WTC11 (cell line): ENCODE measurements around the gene CRYGN. TPM values are rescaled to one million over a fixed set of nuclear protein-coding genes. Genes with fewer than 3 reads are reported as not detected.

Source experiments
- ATAC-seq: fragments of 200-7000 bp; cut with Tn5 transposase; 2 replicates; pipeline ENCODE4 v1.10.0; 2021; ENCODE audit warnings: mild to moderate bottlenecking, moderate library complexity
- CTCF ChIA-PET: fragments of 300-600 bp; sonication (Branson Sonifier 250); formaldehyde crosslinking; loops from one replicate; lab custom pipeline; 2021; ENCODE audit warnings: antibody characterized with exemption; lab: Charles Lee
- POLR2A ChIA-PET: fragments of 350-600 bp; sonication (Branson Sonifier 250); formaldehyde crosslinking; loops from one replicate; lab custom pipeline; 2021; ENCODE audit warnings: antibody characterized with exemption; lab: Charles Lee
- DNase-seq: peaks from one replicate; pipeline ENCODE4 v3.0.0; 2021; ENCODE audit warnings: low spot score
- H3K27ac Mint-ChIP-seq: 2 replicates; pipeline ENCODE4 v1.8.0; 2021; ENCODE audit warnings: mixed read lengths
- H3K27me3 Mint-ChIP-seq: 2 replicates; pipeline ENCODE4 v1.8.0; 2021; ENCODE audit warnings: low read depth, mild to moderate bottlenecking, moderate library complexity, mixed read lengths
- H3K36me3 Mint-ChIP-seq: 2 replicates; pipeline ENCODE4 v1.8.0; 2021; ENCODE audit warnings: mixed read lengths
- H3K4me1 Mint-ChIP-seq: 2 replicates; pipeline ENCODE4 v1.8.0; 2022; ENCODE audit warnings: mixed read lengths
- H3K4me3 Mint-ChIP-seq: 2 replicates; pipeline ENCODE4 v1.8.0; 2021; ENCODE audit warnings: mild to moderate bottlenecking, moderate library complexity, mixed read lengths
- H3K9me3 Mint-ChIP-seq: 2 replicates; pipeline ENCODE4 v1.8.0; 2021; ENCODE audit warnings: mixed read lengths
- AR ChIP-seq: fragments of 250-450 bp; sonication (Bioruptor Pico); IDR thresholded peaks from 2 replicates; pipeline ENCODE4 v1.9.0; 2021; ENCODE audit warnings: mild to moderate bottlenecking
- GABPB1 ChIP-seq: sonication (generic); formaldehyde crosslinking; IDR thresholded peaks from 2 replicates; pipeline ENCODE4 v1.8.1; 2023; ENCODE audit warnings: mild to moderate bottlenecking, missing genetic modification reagents
- GRHL2 ChIP-seq: fragments of 250-450 bp; sonication (Bioruptor Pico); IDR thresholded peaks from 2 replicates; pipeline ENCODE4 v1.8.0; 2022; ENCODE audit warnings: mild to moderate bottlenecking, moderate library complexity; ENCODE audit not compliant: insufficient replicate concordance, severe bottlenecking
- NR3C1 ChIP-seq: sonication (generic); formaldehyde crosslinking; conservative IDR thresholded peaks from 2 replicates; pipeline ENCODE4 v1.8.1; 2023; ENCODE audit warnings: low read depth, mild to moderate bottlenecking, missing genetic modification reagents
- RORB ChIP-seq: fragments of 250-450 bp; sonication (Bioruptor Pico); IDR thresholded peaks from 2 replicates; pipeline ENCODE4 v1.9.0; 2021; ENCODE audit warnings: mild to moderate bottlenecking
- SMAD3 ChIP-seq: sonication (generic); formaldehyde crosslinking; IDR thresholded peaks from 2 replicates; pipeline ENCODE4 v1.8.0; 2022; ENCODE audit warnings: missing genetic modification reagents, mild to moderate bottlenecking, borderline replicate concordance
- SOX15 ChIP-seq: fragments of 250-450 bp; sonication (Bioruptor Pico); IDR thresholded peaks from 2 replicates; pipeline ENCODE4 v1.9.0; 2021; ENCODE audit warnings: mild to moderate bottlenecking
- STAT6 ChIP-seq: sonication (generic); formaldehyde crosslinking; conservative IDR thresholded peaks from 2 replicates; pipeline ENCODE4 v1.8.1; 2023; ENCODE audit warnings: mild to moderate bottlenecking, low read depth, missing genetic modification reagents, moderate library complexity
- USF1 ChIP-seq: sonication (generic); formaldehyde crosslinking; IDR thresholded peaks from 2 replicates; pipeline ENCODE4 v1.8.0; 2022; ENCODE audit warnings: mild to moderate bottlenecking, missing genetic modification reagents
- ZBTB21 ChIP-seq: sonication (generic); formaldehyde crosslinking; IDR thresholded peaks from 2 replicates; pipeline ENCODE4 v1.8.1; 2023; ENCODE audit warnings: mild to moderate bottlenecking, missing genetic modification reagents, borderline replicate concordance
- ZMAT4 ChIP-seq: fragments of 250-450 bp; sonication (Bioruptor Pico); IDR thresholded peaks from 2 replicates; pipeline ENCODE4 v1.9.0; 2021; ENCODE audit warnings: mild to moderate bottlenecking
- ZNF512 ChIP-seq: sonication (generic); formaldehyde crosslinking; IDR thresholded peaks from 2 replicates; pipeline ENCODE4 v1.8.1; 2022; ENCODE audit warnings: missing genetic modification reagents, borderline replicate concordance
- ZNF671 ChIP-seq: fragments of 250-450 bp; sonication (Bioruptor Pico); IDR thresholded peaks from 2 replicates; pipeline ENCODE4 v1.8.0; 2021; ENCODE audit warnings: mild to moderate bottlenecking
- total RNA-seq: library from RNA; stranded (reverse); gene quantifications from 3 replicates; pipeline ENCODE4 v1.2.3, GENCODE V29; 2021
- TF ChIP-seq, protein P1 (sequence below): sonication (generic); formaldehyde crosslinking; IDR thresholded peaks from 2 replicates; pipeline ENCODE4 v1.8.1; 2023; ENCODE audit warnings: mild to moderate bottlenecking, moderate library complexity, missing genetic modification reagents
- TF ChIP-seq, protein P2 (sequence below): sonication (generic); formaldehyde crosslinking; IDR thresholded peaks from 2 replicates; pipeline ENCODE4 v1.8.0; 2022; ENCODE audit warnings: mild to moderate bottlenecking, missing genetic modification reagents
- TF ChIP-seq, protein P3 (sequence below): sonication (generic); formaldehyde crosslinking; IDR thresholded peaks from 2 replicates; pipeline ENCODE4 v1.8.0; 2022; ENCODE audit warnings: missing genetic modification reagents

The CRYGN gene
- total RNA-seq, 1 experiment from 2014 or later, result 1.5 TPM

DNA sequence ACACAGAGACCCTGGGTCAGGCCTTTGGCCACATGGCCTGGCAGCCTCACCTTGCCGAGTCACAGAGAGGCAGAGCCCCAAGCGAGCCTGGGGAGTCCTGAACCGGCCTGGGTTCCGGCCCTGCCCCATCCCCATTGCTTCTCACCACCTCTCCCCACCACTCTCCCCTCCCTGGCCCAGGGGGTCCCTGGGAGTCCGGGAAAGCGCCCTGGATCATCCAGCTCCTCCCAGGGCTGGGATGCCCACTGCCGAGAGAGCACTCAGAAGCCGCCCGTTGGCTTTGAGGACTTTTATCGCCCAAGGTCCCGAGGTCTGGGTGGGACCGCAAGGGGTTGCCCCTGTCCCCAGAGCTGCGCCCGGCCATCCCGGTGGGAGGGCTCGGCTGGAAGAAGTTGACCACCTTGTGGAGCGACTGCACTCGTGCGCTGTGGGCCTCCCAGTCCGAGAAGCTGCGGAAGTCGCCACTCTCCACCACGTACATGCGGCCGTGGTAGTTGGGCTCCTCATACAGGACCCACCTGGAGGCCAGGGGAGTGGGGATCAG is 8.1 kb downstream of the CRYGN start:
- H3K27ac Mint-ChIP-seq, result no peak overlapping the region
- ChIA-PET POLR2A (no interaction called here), CTCF (interaction anchor here (1.5 kb wide), 1 partner anchor 17 kb away, joined by 3 read pairs; no protein-coding TSS in a partner anchor)

DNA sequence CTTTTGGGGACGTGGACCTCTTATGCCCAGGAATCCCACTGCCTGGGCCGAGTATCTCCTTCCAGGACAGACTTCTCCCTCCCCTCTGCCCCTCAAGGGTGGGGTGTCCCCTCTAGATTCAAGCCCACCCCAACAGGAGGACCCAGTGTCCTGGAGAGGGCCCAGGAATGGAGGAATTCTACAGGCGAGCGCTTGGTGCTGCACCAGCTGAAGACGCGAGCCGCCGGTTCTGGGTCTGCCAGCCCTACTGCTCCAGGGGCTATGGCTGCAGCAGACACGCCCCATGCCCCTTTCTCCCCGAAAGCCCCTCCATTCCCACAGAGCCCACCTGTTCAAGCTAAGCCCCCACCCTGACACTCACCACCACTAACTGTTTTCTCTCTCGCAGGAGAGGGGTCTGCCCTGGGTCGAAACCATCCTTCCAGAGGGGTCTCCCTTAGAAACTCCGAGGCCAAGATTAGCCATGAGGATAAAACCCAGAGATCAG is 8.6 kb downstream of the CRYGN start:
- no peak overlapping the region for H3K4me3 Mint-ChIP-seq
- no peak overlapping the region for H3K27ac Mint-ChIP-seq
- DNase-seq, result no peak
- CTCF ChIA-PET, result no interaction called here
- no peaks in the 10 kb centered on the region for H3K36me3 Mint-ChIP-seq
- peaks cover 32% of the 10 kb centered on the region for H3K4me1 Mint-ChIP-seq
- no peaks in the 10 kb centered on the region for H3K9me3 Mint-ChIP-seq
- H3K27me3 Mint-ChIP-seq, result no peaks in the 10 kb centered on the region
- POLR2A ChIA-PET, result no interaction called here
- ATAC-seq, result no peak
- TF ChIP-seq ZNF512 (CRISPR knock-in tag), result no peak
- no peak for TF ChIP-seq NR3C1 (CRISPR knock-in tag)
- no peak for TF ChIP-seq GABPB1
- no peak for TF ChIP-seq AR (CRISPR knock-in tag)
- no peak for TF ChIP-seq STAT6
- TF ChIP-seq, protein P1, sequence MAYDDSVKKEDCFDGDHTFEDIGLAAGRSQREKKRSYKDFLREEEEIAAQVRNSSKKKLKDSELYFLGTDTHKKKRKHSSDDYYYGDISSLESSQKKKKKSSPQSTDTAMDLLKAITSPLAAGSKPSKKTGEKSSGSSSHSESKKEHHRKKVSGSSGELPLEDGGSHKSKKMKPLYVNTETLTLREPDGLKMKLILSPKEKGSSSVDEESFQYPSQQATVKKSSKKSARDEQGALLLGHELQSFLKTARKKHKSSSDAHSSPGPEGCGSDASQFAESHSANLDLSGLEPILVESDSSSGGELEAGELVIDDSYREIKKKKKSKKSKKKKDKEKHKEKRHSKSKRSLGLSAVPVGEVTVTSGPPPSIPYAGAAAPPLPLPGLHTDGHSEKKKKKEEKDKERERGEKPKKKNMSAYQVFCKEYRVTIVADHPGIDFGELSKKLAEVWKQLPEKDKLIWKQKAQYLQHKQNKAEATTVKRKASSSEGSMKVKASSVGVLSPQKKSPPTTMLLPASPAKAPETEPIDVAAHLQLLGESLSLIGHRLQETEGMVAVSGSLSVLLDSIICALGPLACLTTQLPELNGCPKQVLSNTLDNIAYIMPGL (CRISPR knock-in tag), result no peak
- TF ChIP-seq RORB, result no peak
- no peak for TF ChIP-seq ZNF671 (CRISPR knock-in tag)

More for the DNA sequence above, 8.1 kb downstream of the CRYGN start:
- peaks cover 33% of the 10 kb centered on the region for H3K4me1 Mint-ChIP-seq
- H3K27me3 Mint-ChIP-seq, result no peaks in the 10 kb centered on the region
- H3K36me3 Mint-ChIP-seq, result no peaks in the 10 kb centered on the region
- ATAC-seq, result no peak
- H3K4me3 Mint-ChIP-seq, result no peak overlapping the region
- TF ChIP-seq SMAD3 (CRISPR knock-in tag), result no peak
- TF ChIP-seq ZMAT4 (CRISPR knock-in tag), result no peak
- no peak for TF ChIP-seq ZBTB21 (CRISPR knock-in tag)
- TF ChIP-seq, protein P2, sequence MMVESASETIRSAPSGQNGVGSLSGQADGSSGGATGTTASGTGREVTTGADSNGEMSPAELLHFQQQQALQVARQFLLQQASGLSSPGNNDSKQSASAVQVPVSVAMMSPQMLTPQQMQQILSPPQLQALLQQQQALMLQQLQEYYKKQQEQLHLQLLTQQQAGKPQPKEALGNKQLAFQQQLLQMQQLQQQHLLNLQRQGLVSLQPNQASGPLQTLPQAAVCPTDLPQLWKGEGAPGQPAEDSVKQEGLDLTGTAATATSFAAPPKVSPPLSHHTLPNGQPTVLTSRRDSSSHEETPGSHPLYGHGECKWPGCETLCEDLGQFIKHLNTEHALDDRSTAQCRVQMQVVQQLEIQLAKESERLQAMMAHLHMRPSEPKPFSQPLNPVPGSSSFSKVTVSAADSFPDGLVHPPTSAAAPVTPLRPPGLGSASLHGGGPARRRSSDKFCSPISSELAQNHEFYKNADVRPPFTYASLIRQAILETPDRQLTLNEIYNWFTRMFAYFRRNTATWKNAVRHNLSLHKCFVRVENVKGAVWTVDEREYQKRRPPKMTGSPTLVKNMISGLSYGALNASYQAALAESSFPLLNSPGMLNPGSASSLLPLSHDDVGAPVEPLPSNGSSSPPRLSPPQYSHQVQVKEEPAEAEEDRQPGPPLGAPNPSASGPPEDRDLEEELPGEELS (CRISPR knock-in tag), result no peak
- TF ChIP-seq, protein P3, sequence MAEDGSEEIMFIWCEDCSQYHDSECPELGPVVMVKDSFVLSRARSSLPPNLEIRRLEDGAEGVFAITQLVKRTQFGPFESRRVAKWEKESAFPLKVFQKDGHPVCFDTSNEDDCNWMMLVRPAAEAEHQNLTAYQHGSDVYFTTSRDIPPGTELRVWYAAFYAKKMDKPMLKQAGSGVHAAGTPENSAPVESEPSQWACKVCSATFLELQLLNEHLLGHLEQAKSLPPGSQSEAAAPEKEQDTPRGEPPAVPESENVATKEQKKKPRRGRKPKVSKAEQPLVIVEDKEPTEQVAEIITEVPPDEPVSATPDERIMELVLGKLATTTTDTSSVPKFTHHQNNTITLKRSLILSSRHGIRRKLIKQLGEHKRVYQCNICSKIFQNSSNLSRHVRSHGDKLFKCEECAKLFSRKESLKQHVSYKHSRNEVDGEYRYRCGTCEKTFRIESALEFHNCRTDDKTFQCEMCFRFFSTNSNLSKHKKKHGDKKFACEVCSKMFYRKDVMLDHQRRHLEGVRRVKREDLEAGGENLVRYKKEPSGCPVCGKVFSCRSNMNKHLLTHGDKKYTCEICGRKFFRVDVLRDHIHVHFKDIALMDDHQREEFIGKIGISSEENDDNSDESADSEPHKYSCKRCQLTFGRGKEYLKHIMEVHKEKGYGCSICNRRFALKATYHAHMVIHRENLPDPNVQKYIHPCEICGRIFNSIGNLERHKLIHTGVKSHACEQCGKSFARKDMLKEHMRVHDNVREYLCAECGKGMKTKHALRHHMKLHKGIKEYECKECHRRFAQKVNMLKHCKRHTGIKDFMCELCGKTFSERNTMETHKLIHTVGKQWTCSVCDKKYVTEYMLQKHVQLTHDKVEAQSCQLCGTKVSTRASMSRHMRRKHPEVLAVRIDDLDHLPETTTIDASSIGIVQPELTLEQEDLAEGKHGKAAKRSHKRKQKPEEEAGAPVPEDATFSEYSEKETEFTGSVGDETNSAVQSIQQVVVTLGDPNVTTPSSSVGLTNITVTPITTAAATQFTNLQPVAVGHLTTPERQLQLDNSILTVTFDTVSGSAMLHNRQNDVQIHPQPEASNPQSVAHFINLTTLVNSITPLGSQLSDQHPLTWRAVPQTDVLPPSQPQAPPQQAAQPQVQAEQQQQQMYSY (CRISPR knock-in tag), result no peak
- TF ChIP-seq GRHL2 (CRISPR knock-in tag), result no peak
- TF ChIP-seq SOX15 (CRISPR knock-in tag), result no peak
- no peak for TF ChIP-seq USF1 (CRISPR knock-in tag)
- DNase-seq, result no peak
- H3K9me3 Mint-ChIP-seq, result no peaks in the 10 kb centered on the region
